CD4-positive, alpha-beta memory T cell (primary cell): ENCODE data around the gene DOLPP1. TPM values are rescaled to one million over a fixed set of nuclear protein-coding genes. Genes with fewer than 3 reads are reported as not detected.
"Not testable (repeated sequence)": the region's sequence is repeated elsewhere in the genome, so short reads cannot be mapped to it uniquely, and the experiment has no call there.

Experiments used
- CTCF ChIA-PET: fragments of 350-600 bp; sonication (Branson Sonifier 250); formaldehyde crosslinking; loops from one replicate; lab custom pipeline; 2021; ENCODE audit warnings: inconsistent platforms; ENCODE audit not compliant: partially characterized antibody; lab: Charles Lee
- POLR2A ChIA-PET: fragments of 350-600 bp; sonication (Branson Sonifier 250); formaldehyde crosslinking; loops from one replicate; lab custom pipeline; 2021; ENCODE audit not compliant: partially characterized antibody; lab: Charles Lee
- DNase-seq, 5 donors: peaks; one replicate each; pipeline versions ENCODE4 v3.0.0 to v3.0.0-alpha.2; 2020 to 2022; ENCODE audit warnings: mixed read lengths in 1 of 5
- H3K27ac ChIP-seq: one replicate; pipeline ENCODE4 v1.7.0; 2013; ENCODE audit warnings: low read depth, low read length
- H3K27me3 ChIP-seq: 2 replicates; pipeline ENCODE4 v1.7.0; 2013; ENCODE audit warnings: mild to moderate bottlenecking, low read length, moderate library complexity; ENCODE audit not compliant: insufficient read depth
- H3K36me3 ChIP-seq: 2 replicates; pipeline ENCODE4 v1.7.0; 2013; ENCODE audit warnings: mild to moderate bottlenecking, low read length, moderate library complexity; ENCODE audit not compliant: insufficient read depth
- H3K4me1 ChIP-seq: 2 replicates; pipeline ENCODE4 v1.7.0; 2013; ENCODE audit warnings: mild to moderate bottlenecking, low read length, moderate library complexity; ENCODE audit not compliant: insufficient read depth
- H3K4me3 ChIP-seq, 2 donors: one replicate each; pipeline ENCODE4 v1.7.0; 2013; ENCODE audit warnings: low read length in 2 of 2, mild to moderate bottlenecking in 1 of 2
- H3K9me3 ChIP-seq, 2 donors: one replicate each; pipeline ENCODE4 v1.7.0; 2013; ENCODE audit warnings: low read length in 2 of 2, control low read depth in 1 of 2; ENCODE audit not compliant: control insufficient read depth in 1 of 2
- H3K27ac Mint-ChIP-seq, 7 donors: one replicate each; pipeline ENCODE4 v1.8.0; 2020 to 2021; ENCODE audit warnings: mixed read lengths in 7 of 7, mild to moderate bottlenecking in 6 of 7, inconsistent platforms in 3 of 7, moderate library complexity in 3 of 7
- H3K27me3 Mint-ChIP-seq, 2 donors: one replicate each; pipeline ENCODE4 v1.8.0; 2020 to 2021; ENCODE audit warnings: mixed read lengths in 2 of 2
- H3K36me3 Mint-ChIP-seq, 2 donors: one replicate each; pipeline ENCODE4 v1.8.0; 2020 to 2021; ENCODE audit warnings: mixed read lengths in 2 of 2, inconsistent platforms in 1 of 2, mild to moderate bottlenecking in 1 of 2
- H3K4me1 Mint-ChIP-seq, 4 donors: one replicate each; pipeline ENCODE4 v1.8.0; 2020 to 2021; ENCODE audit warnings: mixed read lengths in 4 of 4, mild to moderate bottlenecking in 1 of 4
- H3K4me3 Mint-ChIP-seq, 8 donors: one replicate each; pipeline ENCODE4 v1.8.0; 2020 to 2021; ENCODE audit warnings: mixed read lengths in 8 of 8, mild to moderate bottlenecking in 7 of 8, moderate library complexity in 6 of 8, inconsistent platforms in 3 of 8
- H3K9me3 Mint-ChIP-seq, 8 donors: one replicate each; pipeline ENCODE4 v1.8.0; 2020 to 2021; ENCODE audit warnings: mixed read lengths in 8 of 8, mild to moderate bottlenecking in 5 of 8, inconsistent platforms in 3 of 8, moderate library complexity in 1 of 8
- intact Hi-C: fragments of 100-400 bp; cut with micrococcal nuclease; formaldehyde crosslinking; loops from one replicate; pipeline ENCODE4 v1.15.1; 2023
- polyA plus RNA-seq, 2 donors: library from polyadenylated mRNA; unstranded; fragments of 300-500 nt; fragmentation: Illumina TruSeq; gene quantifications; one replicate each; pipeline ENCODE4 v1.2.3, GENCODE V29; 2021
- total RNA-seq, 2 experiments: library from RNA; stranded (reverse); gene quantifications; one replicate each; pipeline ENCODE4 v1.2.3, GENCODE V29; 2021

DOLPP1 gene
- total and polyA plus RNA-seq, 4 experiments from 2014 or later, result 10.1 to 13.0 (median 12.1) TPM

DNA sequence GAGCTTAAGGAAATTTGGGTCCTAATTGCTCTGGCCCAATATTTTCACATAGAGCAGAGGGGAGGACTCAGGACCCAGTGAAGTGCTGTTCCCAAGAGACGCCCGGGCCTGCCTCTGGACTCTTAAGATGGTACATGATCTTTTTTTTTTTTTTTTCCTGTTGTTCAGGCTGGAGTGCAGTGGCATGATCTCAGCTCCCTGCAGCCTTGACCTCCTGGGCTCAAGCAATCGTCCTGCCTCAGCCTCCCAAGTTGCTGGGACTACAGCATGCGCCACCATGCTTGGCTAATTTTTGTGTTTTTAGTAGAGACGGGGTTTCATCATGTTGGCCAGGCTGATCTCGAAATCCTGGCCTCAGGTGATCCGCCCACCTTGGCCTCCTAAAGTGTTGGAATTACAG is 49.4 kb downstream of the DOLPP1 start:
- intact Hi-C loops, result loop anchor here (2.0 kb wide), 1 partner anchor 45 kb away; no protein-coding TSS in a partner anchor
- H3K36me3 ChIP-seq, result peaks cover 16% of the 10 kb centered on the region
- peaks cover 22 to 46% of the 10 kb centered on the region in 2 donors for H3K36me3 Mint-ChIP-seq

GRCh38 chr9:129130791-129131190 is 49.9 kb downstream of the DOLPP1 start:
- Histone ChIP-seq H3K9me3 (no peaks in the 10 kb centered on the region), H3K27ac (no peak overlapping the region), H3K4me1 (peaks cover 8% of the 10 kb centered on the region), H3K4me3 (no peak overlapping the region), H3K27me3 (no peaks in the 10 kb centered on the region), H3K36me3 (peaks cover 16% of the 10 kb centered on the region)
- no peak for DNase-seq
- no peaks in the 10 kb centered on the region for H3K9me3 Mint-ChIP-seq
- intact Hi-C loops, result loop anchor here (1.0 to 2.0 kb wide), 4 partner anchors 9 to 653 kb away; no protein-coding TSS in a partner anchor
- peak overlapping the region in 1 of 7 donors; percentile 3 for H3K27ac Mint-ChIP-seq
- H3K4me3 Mint-ChIP-seq, result no peak overlapping the region
- CTCF ChIA-PET, result interaction anchor here (0.9 to 8.9 kb wide), 25 partner anchors 8 to 659 kb away, joined by 3 to 127 read pairs (median 8); partner anchors contain the start of genes ASB6, C9orf50, IER5L and NTMT1
- H3K4me1 Mint-ChIP-seq, result peaks cover 0 to 13% (median 6%) of the 10 kb centered on the region in 4 donors
- peaks cover 22 to 46% of the 10 kb centered on the region in 2 donors for H3K36me3 Mint-ChIP-seq
- H3K27me3 Mint-ChIP-seq, result no peaks in the 10 kb centered on the region
- POLR2A ChIA-PET, result interaction anchor here (1.2 to 2.2 kb wide), 5 partner anchors 9 to 496 kb away, joined by 4 to 18 read pairs (median 6); partner anchors contain the start of gene PTPA

More for the DNA sequence above, 49.4 kb downstream of the DOLPP1 start:
- ChIA-PET POLR2A (interaction anchor here (1.1 to 1.8 kb wide), 2 partner anchors 10 to 13 kb away, joined by 4 to 9 read pairs; no protein-coding TSS in a partner anchor), CTCF (interaction anchor here (1.0 to 8.9 kb wide), 14 partner anchors 9 to 660 kb away, joined by 3 to 127 read pairs (median 14); partner anchors contain the start of genes C9orf50, IER5L, NTMT1 and PTPA)
- H3K27ac ChIP-seq, DNase-seq, H3K4me3 Mint-ChIP-seq, H3K9me3 Mint-ChIP-seq, H3K27me3 ChIP-seq, H3K27ac Mint-ChIP-seq, H3K4me3 ChIP-seq, H3K4me1 ChIP-seq, H3K27me3 Mint-ChIP-seq, H3K9me3 ChIP-seq: not testable (repeated sequence)
- H3K4me1 Mint-ChIP-seq, result peaks cover 0 to 13% (median 6%) of the 10 kb centered on the region in 4 donors

DNA sequence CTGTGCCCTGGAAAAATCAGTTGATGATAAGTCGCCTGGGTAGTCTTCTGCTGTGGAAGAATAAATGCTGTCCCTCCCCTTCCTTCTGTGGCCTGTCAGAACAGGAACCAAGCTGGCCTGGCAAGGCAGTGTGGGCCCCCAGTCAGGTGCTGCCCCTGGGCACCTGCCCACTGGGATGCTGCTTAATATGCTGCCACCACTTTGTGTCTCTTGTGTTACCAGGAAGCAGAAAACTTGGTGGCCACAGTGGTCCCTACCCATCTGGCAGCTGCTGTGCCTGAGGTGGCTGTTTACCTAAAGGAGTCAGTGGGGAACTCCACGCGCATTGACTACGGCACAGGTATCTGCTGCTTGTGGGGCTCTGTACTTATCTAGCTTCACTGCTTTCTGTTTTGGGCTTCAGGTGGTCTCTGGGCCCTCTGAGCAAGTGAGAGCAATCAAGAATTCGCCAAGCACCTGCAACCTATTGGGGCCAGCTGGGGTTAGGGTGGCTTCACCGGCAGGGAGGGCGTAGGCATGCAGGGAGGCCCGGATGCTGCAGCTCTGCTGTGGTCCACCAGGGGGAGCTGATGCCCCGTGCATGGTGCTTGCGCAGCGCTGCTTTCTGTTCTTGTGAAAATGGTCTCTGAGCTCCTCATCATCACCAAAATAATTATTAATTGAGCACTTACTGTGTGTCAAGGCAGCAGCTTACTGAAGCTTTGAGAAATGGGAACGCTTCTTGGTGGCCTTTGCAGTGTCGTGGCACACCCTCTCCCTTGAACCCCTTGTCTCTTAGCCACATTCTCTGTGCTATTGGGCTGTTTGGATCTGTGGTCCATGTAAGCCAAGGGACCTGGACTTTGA is 50.6 kb downstream of the DOLPP1 start:
- H3K4me1 ChIP-seq, result peaks cover 8% of the 10 kb centered on the region
- Mint-ChIP-seq H3K4me1 (peaks cover 0 to 13% (median 6%) of the 10 kb centered on the region in 4 donors), H3K36me3 (peaks cover 22 to 49% of the 10 kb centered on the region in 2 donors), H3K4me3 (no peak overlapping the region), H3K27ac (peak overlapping the region in 6 of 7 donors; percentile 3 to 64 (median 48)), H3K27me3 (no peaks in the 10 kb centered on the region), H3K9me3 (no peaks in the 10 kb centered on the region)
- no peak overlapping the region for H3K27ac ChIP-seq
- H3K9me3 ChIP-seq, result no peaks in the 10 kb centered on the region
- CTCF ChIA-PET, result interaction anchor here (0.6 to 8.9 kb wide), 56 partner anchors 8 to 672 kb away, joined by 3 to 127 read pairs (median 4); partner anchors contain the start of genes ASB6, C9orf50, IER5L and NTMT1
- POLR2A ChIA-PET, result interaction anchor here (0.8 to 2.2 kb wide), 11 partner anchors 8 to 496 kb away, joined by 3 to 18 read pairs (median 4); partner anchors contain the start of genes DOLPP1, IER5L, NTMT1 and PTPA
- peaks cover 17% of the 10 kb centered on the region for H3K36me3 ChIP-seq
- intact Hi-C loops, result loop anchor here (1.0 to 2.0 kb wide), 4 partner anchors 8 to 652 kb away; no protein-coding TSS in a partner anchor
- H3K27me3 ChIP-seq, result no peaks in the 10 kb centered on the region
- H3K4me3 ChIP-seq, result no peak overlapping the region
- peak; percentile 81 to 85 (median 82) for DNase-seq

- no peak overlapping the region for H3K4me3 Mint-ChIP-seq
- peaks cover 0 to 13% (median 6%) of the 10 kb centered on the region in 4 donors for H3K4me1 Mint-ChIP-seq
- intact Hi-C loops, result no loop called here
- CTCF ChIA-PET, result interaction anchor here (0.8 to 8.9 kb wide), 8 partner anchors 11 to 657 kb away, joined by 3 to 127 read pairs (median 24); partner anchors contain the start of genes C9orf50, NTMT1 and PTPA
- peaks cover 29% of the 10 kb centered on the region for H3K36me3 ChIP-seq
- POLR2A ChIA-PET, result interaction anchor here (0.6 to 2.2 kb wide), 4 partner anchors 9 to 705 kb away, joined by 3 to 18 read pairs (median 4); no protein-coding TSS in a partner anchor
- H3K9me3 Mint-ChIP-seq, result no peaks in the 10 kb centered on the region
- no peak overlapping the region for H3K27ac Mint-ChIP-seq
- H3K36me3 Mint-ChIP-seq, result peaks cover 24 to 55% of the 10 kb centered on the region in 2 donors
- DNase-seq, result no peak
- no peak overlapping the region for H3K27ac ChIP-seq
- no peaks in the 10 kb centered on the region for H3K27me3 Mint-ChIP-seq
- H3K4me3 ChIP-seq, result no peak overlapping the region
- H3K9me3 ChIP-seq, result no peaks in the 10 kb centered on the region
- H3K4me1 ChIP-seq, result peaks cover 8% of the 10 kb centered on the region
- H3K27me3 ChIP-seq, result no peaks in the 10 kb centered on the region
These were observed 52.2 kb downstream of the DOLPP1 start for GRCh38 chr9:129133082-129133481.

GRCh38 chr9:129135476-129135875 is 54.6 kb downstream of the DOLPP1 start:
- Histone ChIP-seq H3K27ac (no peak overlapping the region), H3K4me3 (no peak overlapping the region), H3K9me3 (no peaks in the 10 kb centered on the region), H3K27me3 (no peaks in the 10 kb centered on the region), H3K36me3 (peaks cover 23% of the 10 kb centered on the region), H3K4me1 (peaks cover 18% of the 10 kb centered on the region)
- no peak for DNase-seq
- Mint-ChIP-seq H3K27me3 (no peaks in the 10 kb centered on the region), H3K27ac (no peak overlapping the region), H3K9me3 (no peaks in the 10 kb centered on the region), H3K4me3 (no peak overlapping the region), H3K4me1 (peaks cover 14 to 26% (median 15%) of the 10 kb centered on the region in 4 donors), H3K36me3 (peaks cover 24 to 51% of the 10 kb centered on the region in 2 donors)
- ChIA-PET CTCF (interaction anchor here (1.2 to 10.5 kb wide), 5 partner anchors 9 to 488 kb away, joined by 3 to 127 read pairs (median 19); partner anchors contain the start of gene NTMT1), POLR2A (interaction anchor here (1.0 to 2.1 kb wide), 4 partner anchors 7 to 602 kb away, joined by 3 to 5 read pairs (median 3); partner anchors contain the start of genes IER5L and PTPA)
- intact Hi-C loops, result no loop called here

DNA sequence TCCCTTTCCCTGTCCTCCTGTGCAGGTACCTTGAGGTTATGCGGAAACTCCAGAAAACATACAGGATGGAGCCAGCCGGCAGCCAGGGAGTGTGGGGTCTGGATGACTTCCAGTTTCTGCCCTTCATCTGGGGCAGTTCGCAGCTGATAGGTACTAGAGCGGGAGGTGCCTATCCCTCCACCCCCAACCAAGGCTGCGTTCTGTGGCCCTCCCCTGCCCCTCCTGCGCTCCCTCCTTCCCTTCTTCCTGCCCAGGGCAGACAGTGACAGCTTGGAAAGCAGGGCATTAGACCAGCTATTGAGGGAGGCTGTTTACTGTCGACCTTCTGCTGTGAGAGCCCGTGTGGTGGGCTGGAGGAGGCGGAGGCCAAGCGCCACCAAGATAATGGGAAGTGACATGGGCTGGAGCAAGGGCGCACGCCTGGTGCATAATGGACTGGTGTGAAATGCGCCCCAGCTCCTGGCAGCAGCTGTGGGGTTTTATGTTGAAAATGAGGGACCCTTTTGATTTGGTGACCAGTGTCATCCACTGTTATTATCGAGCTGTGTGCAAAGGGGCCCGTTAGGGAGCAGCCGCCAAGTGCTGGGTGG is 55.6 kb downstream of the DOLPP1 start:
- H3K4me1 Mint-ChIP-seq, result peaks cover 17 to 31% (median 22%) of the 10 kb centered on the region in 4 donors
- no peak for DNase-seq
- Histone ChIP-seq H3K4me3 (no peak overlapping the region), H3K9me3 (no peaks in the 10 kb centered on the region), H3K36me3 (peaks cover 23% of the 10 kb centered on the region), H3K27me3 (no peaks in the 10 kb centered on the region), H3K4me1 (peaks cover 24% of the 10 kb centered on the region), H3K27ac (no peak overlapping the region)
- CTCF ChIA-PET, result interaction anchor here (0.9 to 10.5 kb wide), 3 partner anchors 36 to 487 kb away, joined by 3 to 96 read pairs (median 19); partner anchors contain the start of gene NTMT1
- no peak overlapping the region for H3K27ac Mint-ChIP-seq
- H3K27me3 Mint-ChIP-seq, result no peaks in the 10 kb centered on the region
- peaks cover 18 to 44% of the 10 kb centered on the region in 2 donors for H3K36me3 Mint-ChIP-seq
- no peak overlapping the region for H3K4me3 Mint-ChIP-seq
- no peaks in the 10 kb centered on the region for H3K9me3 Mint-ChIP-seq
- POLR2A ChIA-PET, result interaction anchor here (1.4 to 4.8 kb wide), 2 partner anchors 490 to 601 kb away, joined by 3 to 58 read pairs; partner anchors contain the start of gene NTMT1
- intact Hi-C loops, result no loop called here
